ENCODE results near the gene TNP2.

TNP2 gene

DNA sequence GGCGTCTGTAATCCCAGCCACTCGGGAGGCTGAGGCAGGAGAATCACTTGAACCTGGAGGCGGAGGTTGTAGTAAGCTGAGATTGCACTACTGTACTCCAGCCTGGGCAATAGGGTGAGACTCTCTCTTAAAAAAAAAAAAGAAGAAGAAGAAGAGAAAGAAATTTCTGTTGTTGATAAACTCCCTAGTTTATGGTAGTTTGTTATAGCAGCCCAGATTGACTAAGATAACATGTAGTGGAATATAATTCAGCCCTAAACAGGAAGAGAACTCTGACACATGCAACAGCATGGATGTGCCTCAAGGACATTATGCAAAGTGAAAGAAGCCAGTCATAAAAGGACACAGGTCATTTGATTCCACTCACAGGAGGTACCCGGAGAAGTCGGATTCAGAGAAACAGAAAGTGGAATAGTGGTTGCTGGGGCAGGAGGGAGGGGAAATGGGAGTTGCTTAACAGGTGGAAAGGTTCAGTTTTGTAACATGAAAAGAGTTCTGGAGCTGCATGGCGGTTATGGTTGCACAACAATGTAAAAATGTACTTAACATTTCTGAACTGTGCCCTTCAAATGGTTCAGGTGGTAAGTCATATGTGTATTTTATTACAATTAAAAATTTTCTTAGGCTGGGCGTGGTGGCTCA is 38.0 kb upstream of the TNP2 start:
- no peak overlapping the region for H3K4me3 ChIP-seq (replicated peaks in 1 of 2; ENCODE audit: low read depth in 2 of 2, low read length in 2 of 2)
- DNase-seq (ENCODE audit: low read depth in 2 of 2): no peak
- TF ChIP-seq, protein P1, sequence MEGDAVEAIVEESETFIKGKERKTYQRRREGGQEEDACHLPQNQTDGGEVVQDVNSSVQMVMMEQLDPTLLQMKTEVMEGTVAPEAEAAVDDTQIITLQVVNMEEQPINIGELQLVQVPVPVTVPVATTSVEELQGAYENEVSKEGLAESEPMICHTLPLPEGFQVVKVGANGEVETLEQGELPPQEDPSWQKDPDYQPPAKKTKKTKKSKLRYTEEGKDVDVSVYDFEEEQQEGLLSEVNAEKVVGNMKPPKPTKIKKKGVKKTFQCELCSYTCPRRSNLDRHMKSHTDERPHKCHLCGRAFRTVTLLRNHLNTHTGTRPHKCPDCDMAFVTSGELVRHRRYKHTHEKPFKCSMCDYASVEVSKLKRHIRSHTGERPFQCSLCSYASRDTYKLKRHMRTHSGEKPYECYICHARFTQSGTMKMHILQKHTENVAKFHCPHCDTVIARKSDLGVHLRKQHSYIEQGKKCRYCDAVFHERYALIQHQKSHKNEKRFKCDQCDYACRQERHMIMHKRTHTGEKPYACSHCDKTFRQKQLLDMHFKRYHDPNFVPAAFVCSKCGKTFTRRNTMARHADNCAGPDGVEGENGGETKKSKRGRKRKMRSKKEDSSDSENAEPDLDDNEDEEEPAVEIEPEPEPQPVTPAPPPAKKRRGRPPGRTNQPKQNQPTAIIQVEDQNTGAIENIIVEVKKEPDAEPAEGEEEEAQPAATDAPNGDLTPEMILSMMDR (IDR thresholded peaks at IDR 0.05; ENCODE audit: low read depth, low read length): no peak

DNA sequence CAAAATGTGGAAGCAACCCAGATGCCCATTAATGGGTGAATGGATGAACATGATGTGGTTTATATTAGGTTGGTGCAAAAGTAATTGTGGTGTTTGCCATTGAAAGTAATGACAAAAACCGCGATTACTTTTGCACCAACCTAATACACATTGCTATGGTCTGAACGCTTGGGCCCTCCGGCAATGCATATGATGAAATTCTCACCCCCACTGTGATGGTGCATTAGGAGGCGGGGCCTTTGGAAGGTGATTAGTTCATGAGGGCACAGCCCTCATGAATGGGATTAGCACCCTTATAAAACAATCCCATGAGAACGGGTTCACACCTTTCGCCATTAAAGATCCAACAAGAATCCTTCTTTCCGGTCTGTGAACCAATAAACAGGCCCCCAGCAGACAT is 37.3 kb upstream of the TNP2 start:
- TF ChIP-seq, protein P1 (IDR thresholded peaks at IDR 0.05; ENCODE audit: low read depth, low read length): no peak
- no peak overlapping the region for H3K4me3 ChIP-seq (replicated peaks in 1 of 2; ENCODE audit: low read depth in 2 of 2, low read length in 2 of 2)
- no peak for DNase-seq (ENCODE audit: low read depth in 2 of 2)

DNA sequence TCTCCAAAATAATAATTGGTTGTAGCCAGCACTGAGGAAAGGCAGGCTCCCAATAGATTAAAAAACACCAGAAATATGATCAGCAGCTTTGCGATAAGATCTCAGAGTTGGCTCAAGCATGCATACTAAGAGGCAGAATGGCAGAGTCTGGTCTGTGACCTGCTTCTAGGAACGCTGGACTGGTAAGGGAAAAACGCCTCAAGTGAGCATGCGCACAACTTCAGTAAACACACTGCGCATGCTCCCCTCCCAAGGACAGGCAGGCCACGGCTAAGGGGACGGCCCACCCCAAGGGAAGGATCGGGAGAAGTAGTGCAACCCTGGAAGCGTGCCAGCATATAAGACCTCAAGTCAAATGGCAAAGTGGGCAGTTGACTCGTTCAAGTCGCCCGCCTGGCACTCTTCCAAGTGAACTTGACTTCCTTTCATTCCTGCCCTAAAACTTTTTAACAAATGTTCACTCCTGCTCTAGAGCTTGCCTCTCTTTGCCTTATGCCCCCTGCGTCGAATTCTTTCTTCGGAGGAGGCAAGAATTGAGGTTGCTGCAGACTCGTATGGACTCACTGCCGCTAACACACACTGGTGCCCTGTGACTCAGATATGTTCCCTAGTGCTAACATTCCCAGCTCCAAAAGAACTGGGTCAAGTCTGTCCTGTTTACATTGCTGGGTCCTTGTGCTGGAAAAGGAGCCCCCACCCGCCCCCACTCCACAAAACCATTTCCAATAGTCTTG is 34.4 kb upstream of the TNP2 start:
- no peak for DNase-seq (ENCODE audit: low read depth in 2 of 2)
- TF ChIP-seq, protein P1 (IDR thresholded peaks at IDR 0.05; ENCODE audit: low read depth, low read length): no peak
- H3K4me3 ChIP-seq (replicated peaks in 1 of 2; ENCODE audit: low read depth in 2 of 2, low read length in 2 of 2): no peak overlapping the region

DNA sequence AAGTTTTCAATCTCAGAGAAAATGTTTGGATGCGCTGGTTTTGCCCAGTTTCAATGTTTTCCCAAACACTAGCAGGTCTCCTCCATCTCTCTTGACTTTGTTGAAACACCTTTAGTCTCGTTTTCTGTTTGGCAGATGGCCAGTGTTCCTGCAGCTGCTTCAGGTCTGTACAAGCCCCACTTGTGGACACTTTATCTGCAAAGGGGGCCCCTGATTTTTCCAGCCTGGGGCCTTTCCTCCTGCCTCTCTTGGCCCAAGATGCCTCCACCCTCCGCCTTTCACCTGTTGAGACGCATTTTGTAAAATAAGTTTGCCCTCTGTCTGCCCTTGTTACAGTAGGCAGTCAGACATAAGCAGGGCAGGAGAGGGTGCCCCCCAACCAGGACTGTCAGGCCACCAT is 33.9 kb upstream of the TNP2 start:
- no peak overlapping the region for H3K4me3 ChIP-seq (replicated peaks in 1 of 2; ENCODE audit: low read depth in 2 of 2, low read length in 2 of 2)
- TF ChIP-seq, protein P1 (IDR thresholded peaks at IDR 0.05; ENCODE audit: low read depth, low read length): no peak

DNA sequence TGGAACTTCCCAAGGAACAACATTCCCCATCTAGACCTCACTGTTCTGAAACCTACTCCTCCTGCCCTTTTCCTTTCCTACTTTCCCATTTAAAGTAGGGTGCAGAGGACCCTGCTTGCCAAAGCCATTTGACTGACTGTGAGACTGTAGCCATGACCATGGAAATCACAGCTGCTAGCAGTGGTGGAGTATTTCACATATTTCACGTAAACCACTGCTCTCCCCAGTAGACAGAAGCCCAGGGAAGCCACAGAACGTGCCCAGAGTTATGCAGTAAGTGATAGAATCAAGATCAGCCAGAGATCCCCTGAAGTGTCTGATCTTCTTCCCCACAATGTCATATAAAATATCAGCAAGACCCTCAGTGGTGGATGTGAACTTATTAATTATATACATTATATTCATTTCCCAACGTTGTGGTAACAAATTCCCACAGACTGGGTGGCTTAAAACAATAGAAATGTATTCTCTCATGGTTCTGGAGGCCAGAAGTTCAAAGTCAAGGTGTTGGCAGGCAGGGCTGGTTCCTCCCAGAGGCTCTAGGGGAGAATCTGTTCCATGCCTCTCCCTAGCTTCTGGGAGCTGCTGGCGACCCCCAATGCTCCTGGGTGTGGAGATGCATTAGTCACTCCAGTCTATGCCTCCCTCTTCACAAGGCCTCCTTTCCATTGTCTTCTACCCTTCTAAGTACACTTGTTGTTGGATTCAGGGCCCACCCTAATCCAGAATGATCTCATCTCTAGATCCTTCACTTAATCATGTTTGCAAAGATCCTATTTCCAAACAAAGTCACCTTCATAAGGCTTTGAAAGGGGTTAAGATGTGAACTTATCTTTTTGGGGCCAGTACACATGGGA is 32.7 kb upstream of the TNP2 start:
- H3K4me3 ChIP-seq (replicated peaks in 1 of 2; ENCODE audit: low read depth in 2 of 2, low read length in 2 of 2): no peak overlapping the region

More for the DNA sequence above, 33.9 kb upstream of the TNP2 start:
- no peak for DNase-seq (ENCODE audit: low read depth in 2 of 2)

DNA sequence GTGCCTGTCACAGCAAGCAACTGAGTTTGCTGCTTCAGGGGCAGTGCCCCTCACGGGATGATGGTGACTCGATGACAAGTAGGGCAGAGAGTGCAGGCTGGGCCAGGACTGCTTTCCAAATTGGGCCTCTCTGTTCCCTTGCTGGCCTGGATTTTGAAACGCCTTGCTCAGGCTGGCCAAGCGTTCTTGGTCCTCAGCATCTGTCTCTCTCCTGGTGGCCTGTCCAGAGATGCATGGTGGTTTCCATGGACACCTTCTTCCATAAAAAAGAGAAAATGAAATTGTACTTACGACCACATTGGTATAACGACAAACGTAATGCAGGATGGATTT is 31.4 kb upstream of the TNP2 start:
- H3K4me3 ChIP-seq (replicated peaks in 1 of 2; ENCODE audit: low read depth in 2 of 2, low read length in 2 of 2): no peak overlapping the region
- no peak for DNase-seq (ENCODE audit: low read depth in 2 of 2)
- TF ChIP-seq, protein P1 (IDR thresholded peaks at IDR 0.05; ENCODE audit: low read depth, low read length): no peak

More for the DNA sequence above, 32.7 kb upstream of the TNP2 start:
- DNase-seq (ENCODE audit: low read depth in 2 of 2): no peak
- TF ChIP-seq, protein P1 (IDR thresholded peaks at IDR 0.05; ENCODE audit: low read depth, low read length): no peak

Data from cardiac fibroblast (primary cell).